Measurements from ENCODE around the gene CD164L2.

Gene CD164L2

GRCh38 chr1:27346991-27347624, 36.0 kb downstream of the CD164L2 start:
- no peak for DNase-seq (ENCODE audit: low read depth)

GRCh38 chr1:27346357-27346756, 36.8 kb downstream of the CD164L2 start:
- no peak for DNase-seq (ENCODE audit: low read depth)

- DNase-seq (ENCODE audit: low read depth) = no peak
These were observed 37.9 kb downstream of the CD164L2 start for GRCh38 chr1:27345272-27345671.

- no peak for DNase-seq (ENCODE audit: low read depth)
These were observed 39.5 kb downstream of the CD164L2 start for GRCh38 chr1:27343639-27344025.

- peak; percentile 81 for DNase-seq (ENCODE audit: low read depth)
These were observed 40.1 kb downstream of the CD164L2 start for GRCh38 chr1:27342778-27343638.

- no peak for DNase-seq (ENCODE audit: low read depth)
These were observed 40.7 kb downstream of the CD164L2 start for GRCh38 chr1:27342391-27342777.

GRCh38 chr1:27341525-27342252, 41.4 kb downstream of the CD164L2 start, which contains the start of gene SYTL1:
Gene SYTL1 (plus strand): TSS chr1:27342022. CDS start chr1:27345335, 3,313 bp downstream.
- DNase-seq (ENCODE audit: low read depth) = no peak

- no peak for DNase-seq (ENCODE audit: low read depth)
These were observed 43.9 kb downstream of the CD164L2 start for GRCh38 chr1:27339213-27339612.

GRCh38 chr1:27338751-27339150, 44.4 kb downstream of the CD164L2 start:
- DNase-seq (ENCODE audit: low read depth) = no peak

- DNase-seq (ENCODE audit: low read depth) = no peak
These were observed 46.4 kb downstream of the CD164L2 start for GRCh38 chr1:27336756-27337155.

GRCh38 chr1:27335506-27336422, 47.4 kb downstream of the CD164L2 start:
- DNase-seq (ENCODE audit: low read depth) = no peak

GRCh38 chr1:27333717-27334279, 49.3 kb downstream of the CD164L2 start:
- no peak for DNase-seq (ENCODE audit: low read depth)

GRCh38 chr1:27332536-27333281, 50.4 kb downstream of the CD164L2 start:
- DNase-seq (ENCODE audit: low read depth) = no peak

- no peak for DNase-seq (ENCODE audit: low read depth)
These were observed 51.2 kb downstream of the CD164L2 start for GRCh38 chr1:27331922-27332321.

GRCh38 chr1:27331426-27331825, 51.7 kb downstream of the CD164L2 start:
- DNase-seq (ENCODE audit: low read depth) = no peak

GRCh38 chr1:27330786-27331185, 52.3 kb downstream of the CD164L2 start:
- no peak for DNase-seq (ENCODE audit: low read depth)

All from stimulated activated CD4-positive, alpha-beta T cell treated with anti-CD3 and anti-CD28 coated beads, Interleukin-2, amount 100 ng/mL, for 4 hours (primary cell).